NCI-H510A treated with DMSO at 0.1 percent for 48 hours (cell line): ENCODE results near the gene DUSP1.

Experiments
- DNase-seq: peaks from one replicate; lab custom pipeline; 2025; lab: John Stamatoyannopoulos, UW

The DUSP1 gene

DNA sequence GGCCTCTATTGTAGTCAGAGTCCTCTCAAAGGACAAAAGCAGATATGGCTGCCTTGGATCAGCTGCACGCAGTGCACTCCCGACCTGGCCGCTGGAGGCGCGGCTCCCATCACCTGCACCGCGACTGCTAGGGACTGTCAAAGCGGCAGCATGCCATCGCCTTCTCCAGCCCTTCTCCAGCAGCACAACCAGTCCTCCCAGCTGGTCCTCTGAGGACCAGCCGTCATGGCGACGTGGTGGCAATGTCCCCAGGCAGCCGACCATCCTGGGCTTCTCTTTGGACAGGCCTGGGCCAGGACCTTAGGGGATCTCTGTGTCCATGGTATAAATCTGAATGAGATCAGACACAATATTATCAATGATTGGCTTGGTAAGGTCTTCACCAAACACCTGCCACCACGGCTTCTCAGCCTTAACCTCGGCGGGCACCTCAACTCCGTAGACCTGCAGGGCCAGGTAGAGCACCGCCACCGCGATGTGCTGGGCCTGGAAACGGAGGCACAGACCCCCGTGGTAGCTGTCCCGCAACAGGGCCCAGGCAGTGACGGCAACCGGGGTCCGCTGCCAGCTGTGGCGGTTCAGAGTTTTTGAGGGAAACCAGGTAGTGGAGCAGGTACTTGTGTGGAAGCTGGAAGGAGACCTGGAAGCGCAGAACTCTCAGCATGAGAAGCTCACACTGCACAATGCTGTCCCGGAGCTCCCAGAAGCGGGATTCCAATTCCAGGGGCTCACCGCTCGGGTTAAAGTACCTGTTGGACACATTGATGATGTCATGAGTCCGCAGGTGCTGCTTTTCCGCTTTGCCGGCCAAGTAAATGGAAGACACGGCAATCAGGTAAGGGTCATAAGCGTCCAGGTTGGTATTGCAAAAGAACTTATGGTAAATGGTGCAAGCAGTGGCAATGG, 8.5 kb downstream of the DUSP1 start:
- DNase-seq: peak; percentile 50

DNA sequence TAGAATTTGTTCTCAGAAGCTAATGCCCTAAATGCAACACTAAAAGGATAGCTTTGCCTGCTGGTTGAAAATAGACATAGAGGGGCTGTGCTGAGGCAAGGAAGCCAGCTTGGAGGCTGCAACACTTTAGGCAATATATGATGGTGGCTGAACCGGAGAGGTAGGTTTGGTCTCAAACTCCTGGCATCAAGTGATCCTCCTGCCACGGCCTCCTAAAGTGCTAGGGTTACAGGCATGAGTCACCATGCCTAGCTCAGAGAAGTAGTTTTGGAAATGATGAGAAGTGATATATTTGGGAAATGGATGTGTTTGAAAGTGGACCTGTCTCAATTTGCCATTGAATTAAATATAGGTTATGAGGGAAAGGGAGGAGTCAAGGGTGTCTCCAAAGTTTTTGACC, 10.0 kb downstream of the DUSP1 start:
- no peak for DNase-seq

DNA sequence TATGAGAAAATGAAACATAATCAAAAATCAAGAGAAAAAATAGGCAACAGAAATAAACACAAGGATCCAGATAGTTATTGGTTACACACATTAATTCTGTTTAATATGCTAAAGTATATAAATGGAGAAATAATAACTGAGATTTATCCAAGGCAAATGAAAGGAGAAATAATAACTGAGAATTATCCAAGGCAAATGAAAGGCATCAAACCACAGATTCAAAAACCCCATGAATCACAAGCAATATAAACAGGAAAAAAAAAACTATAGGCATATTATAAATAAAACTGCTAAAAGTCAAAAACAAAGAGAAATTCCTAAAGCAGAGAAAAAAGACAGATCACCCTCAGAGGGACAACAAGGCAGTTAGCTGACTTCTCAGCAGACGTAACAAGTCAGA, 10.9 kb downstream of the DUSP1 start:
- DNase-seq: no peak

DNA sequence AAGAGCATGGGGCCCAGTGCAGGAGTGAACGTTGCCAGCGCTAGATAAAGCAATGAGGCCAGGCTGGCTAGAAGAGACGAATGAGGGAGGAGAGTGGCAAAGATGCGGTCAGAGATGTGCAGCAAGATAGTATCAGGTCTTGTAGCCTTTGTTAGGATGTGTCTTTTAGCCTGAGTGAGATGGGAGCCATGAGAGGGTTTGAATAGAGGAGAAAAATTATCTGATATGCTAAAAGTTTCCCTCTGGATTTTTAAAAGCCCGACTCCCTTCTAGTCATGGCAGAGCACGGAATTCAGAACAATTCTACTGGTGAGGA, 12.2 kb downstream of the DUSP1 start:
- no peak for DNase-seq

DNA sequence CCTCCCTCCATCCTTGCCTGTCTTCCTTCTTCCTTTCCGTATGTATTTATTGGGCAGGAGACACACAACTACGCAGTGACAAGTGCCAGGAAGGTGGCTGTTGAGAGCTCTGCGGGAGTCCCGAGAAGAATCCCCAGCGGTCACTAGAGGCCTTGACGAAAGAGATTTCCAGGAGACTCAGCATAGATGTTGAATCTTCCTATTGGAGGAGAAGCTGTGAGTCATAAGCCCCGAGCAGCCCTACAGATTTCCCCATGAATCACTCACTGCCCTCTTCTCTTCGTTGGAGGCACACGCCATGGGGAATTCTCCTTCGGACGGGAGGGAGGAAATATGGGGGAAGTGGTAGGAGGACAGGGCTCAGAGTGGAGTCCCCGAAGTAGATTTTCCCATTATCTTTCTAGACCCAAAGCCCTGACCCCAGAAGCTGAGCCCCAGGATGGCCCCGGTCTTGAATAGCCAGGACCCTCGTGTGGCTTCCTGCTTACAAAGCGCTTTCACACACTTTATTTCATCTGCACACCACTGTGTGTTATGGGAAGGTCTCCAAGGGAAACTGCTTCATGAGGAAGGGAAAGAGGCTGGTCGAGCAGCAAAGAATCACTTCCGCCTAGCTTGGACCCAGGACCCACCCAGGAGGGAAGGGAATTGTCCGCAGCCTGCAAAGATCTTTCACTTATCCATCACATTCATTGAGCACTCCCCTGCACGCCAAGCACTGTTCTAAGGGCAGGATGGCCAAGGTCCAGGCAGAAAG, 12.7 kb downstream of the DUSP1 start:
- DNase-seq: no peak

DNA sequence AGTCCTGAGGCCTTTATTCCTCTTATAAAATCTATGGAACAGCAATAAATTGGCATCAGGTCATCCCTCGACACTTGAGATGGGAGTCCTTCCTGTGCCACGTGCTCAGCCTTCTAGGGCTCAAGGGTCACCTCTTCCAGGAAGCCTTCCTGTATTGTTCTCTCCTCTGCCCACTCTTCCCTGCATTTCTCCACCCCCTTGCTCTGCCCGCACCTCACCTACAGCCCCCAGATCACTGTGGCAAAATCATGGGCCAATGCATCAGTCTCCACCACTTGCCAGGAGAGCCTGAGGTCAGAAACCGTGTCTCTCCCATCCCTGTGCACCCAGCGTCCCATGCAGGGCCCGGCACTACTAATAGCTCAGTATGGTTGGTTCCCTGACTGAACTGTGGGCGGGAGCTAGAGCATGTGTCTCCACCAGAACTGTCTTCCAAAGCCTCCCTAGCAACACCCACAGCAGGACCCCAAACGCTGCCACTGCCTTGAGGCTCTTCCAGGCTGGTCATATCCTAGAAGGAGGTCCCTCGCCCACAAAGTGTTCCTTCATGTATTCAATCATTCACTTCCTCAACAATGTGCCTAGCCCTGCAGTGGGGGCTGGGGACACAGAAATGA, 13.5 kb downstream of the DUSP1 start:
- no peak for DNase-seq

DNA sequence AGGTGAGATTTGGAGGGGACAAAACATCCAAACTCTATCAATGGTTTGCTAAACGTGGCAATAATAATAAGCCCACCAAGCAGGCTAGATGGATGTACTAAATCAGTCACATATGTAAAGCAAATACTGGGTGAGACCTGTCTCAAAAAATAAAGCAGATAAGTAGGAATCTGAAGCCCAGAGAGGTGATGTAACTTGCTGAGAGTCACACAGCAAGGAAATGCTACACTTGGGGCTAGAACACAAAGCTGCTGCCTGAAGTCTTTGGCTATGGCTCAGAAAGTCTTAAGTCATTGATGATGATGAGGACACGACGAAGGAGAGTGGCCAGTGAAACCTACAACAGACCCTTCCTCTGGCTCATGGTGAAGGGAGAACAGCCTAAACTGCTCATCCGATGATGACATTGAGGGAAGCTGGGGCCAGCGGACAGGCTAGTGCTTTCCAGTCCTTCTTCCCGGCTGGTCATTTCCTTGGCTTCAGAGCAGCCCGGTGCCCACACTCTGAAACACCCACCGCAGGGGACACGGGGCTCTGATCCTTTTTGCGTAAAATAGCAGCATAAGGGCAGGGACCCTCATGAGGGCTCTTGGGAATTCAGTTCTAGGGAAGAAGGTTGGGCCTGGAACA, 14.1 kb downstream of the DUSP1 start:
- no peak for DNase-seq

DNA sequence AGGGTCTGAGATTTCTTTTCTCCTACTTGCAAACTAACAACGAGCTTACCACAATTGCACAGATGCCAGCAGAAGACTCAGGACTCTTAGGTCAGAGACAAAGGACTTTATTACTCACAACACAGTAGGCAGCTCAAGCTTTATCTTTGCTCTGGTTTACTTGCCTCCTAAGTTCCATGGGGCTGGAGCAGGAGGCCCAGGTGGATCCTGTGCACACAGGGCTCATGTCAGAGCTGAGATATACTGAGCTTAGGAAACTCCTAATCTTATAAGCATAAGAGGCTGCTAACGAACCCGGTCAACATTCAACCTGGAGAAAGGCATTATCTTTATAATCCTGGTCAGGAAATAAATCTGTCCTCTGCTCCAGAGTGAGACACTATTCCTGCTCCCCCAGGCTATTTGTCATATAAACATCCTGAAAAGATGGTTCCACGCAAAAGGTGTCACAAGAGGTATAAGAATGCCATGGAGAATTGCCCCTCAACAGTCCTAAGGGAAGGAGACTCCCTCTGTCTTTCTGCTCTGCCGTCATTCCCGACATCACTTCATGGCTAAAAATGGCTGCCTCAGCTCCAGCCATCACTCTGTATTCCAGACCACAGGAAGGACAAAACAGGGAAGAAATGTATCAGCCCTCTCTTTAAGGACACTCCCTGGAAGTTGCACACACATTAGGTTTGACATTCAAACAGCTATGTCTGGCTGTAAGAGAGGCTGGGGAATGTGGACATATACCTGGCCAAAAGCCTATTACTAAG, 16.2 kb downstream of the DUSP1 start:
- DNase-seq: no peak

DNA sequence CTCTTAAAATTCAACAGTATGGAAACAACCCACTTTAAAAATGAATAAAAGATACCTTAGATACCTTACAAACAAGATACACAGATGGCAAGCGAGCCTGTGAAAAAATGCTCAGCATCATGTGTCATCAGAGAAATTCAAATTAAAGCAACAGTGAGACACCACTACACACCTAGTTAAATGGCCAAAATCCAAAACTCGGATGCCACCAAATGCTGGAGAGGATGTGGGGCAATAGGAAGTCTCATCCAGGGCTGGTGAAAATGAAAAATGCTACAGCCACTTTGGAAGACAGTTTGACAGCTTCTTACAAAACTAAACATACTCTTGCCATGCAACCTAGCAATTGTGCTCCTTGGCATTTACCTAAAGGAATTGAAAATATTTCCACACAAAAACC, 17.9 kb downstream of the DUSP1 start:
- DNase-seq: no peak

DNA sequence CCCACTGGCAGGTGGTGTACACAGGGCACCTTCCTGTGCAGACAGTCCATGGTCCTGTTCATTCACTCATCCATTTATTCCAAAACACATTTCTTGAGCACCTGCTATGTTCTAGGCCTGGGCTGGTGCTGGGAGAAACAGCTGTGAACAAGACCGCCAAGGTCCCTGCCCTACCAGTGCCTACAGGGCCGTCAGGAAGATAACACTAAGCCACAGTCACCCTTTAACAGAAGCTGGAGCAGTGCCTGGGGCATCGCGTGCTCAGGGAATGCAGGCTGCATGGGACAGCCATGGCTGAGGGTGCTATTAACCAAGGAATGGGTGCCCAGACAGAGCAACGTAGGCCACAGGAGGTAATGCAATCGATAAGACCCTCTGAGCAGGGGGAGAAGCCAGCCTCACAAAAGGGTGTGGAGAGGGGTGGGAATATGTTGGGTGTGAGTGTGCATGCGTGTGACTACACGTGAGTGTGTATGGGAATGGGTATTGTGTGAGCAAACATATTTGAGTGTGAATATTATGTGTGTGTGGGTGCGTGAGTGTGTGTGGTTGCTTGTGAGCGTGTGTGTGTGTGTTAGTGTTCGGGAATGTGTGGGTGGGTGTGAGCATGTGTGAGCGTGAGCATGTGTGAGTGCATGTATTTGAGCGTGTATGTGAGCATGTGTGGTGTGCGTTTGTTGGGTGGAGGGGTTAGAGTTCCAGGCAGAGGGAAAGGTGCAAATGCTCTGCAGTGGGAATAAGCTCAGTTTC, 19.1 kb downstream of the DUSP1 start:
- no peak for DNase-seq

DNA sequence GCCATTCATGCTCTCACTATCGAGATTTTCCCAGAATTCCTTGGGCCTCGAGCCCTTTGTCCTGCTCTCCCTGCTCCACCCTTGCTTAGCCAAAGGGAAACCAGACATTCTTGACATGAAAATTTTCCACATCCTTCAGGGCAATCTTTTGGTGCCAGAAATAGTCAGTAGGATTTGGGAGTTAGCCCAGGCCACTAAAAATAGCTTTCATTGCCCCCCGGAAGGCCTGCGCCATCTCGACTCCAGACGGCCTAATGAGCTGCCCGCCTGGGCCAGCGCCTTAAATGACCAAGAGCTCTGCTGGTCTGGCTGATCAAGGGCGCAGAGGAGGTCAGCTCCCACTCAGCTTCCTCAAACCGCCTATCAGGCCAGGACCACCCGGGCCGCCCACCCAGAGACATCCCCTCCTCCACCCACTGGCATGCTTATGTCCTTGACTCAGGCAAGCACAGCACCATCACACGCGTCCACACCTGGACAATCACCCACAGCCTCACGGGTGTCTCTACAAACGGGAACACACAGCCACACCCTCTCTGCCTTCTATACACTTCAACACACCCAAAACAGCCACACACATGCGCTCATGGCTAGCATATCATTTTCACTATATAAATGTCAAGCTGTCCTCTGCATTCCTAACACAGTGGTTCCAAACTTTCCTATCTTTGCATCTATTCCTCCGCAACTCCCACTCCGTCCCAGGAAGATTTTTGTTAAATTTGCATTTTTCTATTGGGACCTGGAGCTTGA, 20.9 kb downstream of the DUSP1 start:
- DNase-seq: no peak

DNA sequence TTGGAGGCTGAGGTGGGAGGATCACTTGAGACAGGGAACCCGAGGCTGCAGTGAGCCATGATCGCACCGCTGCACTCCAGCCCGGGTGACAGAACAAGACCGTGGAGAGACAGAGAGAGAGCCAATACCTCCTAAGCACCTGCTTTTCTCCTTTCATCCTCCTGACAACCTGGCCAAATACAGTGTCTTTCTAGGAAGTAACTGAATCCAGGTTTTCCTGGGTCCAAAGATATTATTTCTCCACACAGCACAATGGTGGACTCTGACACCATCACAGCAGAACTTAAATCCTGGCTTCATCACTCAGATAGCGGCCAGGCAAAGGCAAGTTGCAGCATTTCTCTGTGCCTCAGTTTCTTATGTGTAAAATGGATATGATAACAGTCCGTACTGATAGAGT, 21.9 kb downstream of the DUSP1 start:
- DNase-seq: no peak

DNA sequence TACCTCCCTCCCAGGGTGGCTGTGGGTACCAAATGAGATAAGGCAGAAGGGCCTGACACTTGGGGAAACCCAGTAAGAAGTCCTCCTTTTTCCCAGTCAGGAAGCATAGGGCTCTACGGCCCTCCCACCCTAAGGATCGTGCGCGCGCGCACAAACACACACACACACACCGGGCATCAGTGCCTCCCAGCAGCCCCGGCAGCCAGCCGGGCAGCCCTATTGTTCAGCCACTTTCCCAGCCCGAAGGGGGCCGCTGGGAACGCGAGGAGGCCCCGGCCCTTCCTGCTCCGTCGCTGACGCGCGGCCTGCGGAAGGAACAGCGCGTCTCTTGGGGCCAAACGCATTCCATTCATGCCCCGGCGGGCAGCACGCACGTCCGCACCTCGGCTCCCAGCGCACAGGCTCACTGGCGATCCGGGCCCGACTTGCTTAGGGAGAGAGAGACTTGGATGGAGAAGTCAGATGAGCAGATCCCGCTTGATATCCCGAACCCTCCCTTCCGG, 22.6 kb downstream of the DUSP1 start:
- DNase-seq: no peak

DNA sequence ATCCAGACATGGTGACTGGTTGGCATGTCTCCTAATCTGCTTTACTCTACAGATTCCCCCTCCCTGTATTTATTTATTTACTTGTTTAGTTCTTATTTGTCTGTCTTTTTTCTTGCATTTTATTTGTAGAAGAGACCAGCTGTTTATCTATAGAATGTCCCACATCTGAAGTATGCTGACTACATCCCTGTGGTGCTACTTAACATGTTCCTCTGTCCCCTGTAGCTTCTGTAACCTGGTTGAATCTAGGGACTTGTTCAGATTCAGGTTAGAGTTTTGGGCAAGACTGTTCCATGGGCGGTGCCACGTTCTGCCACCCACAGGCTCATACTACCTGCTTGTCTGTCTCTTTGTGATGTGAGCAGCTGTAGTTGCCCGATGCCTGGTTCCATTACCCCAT, 23.5 kb downstream of the DUSP1 start:
- DNase-seq: no peak

DNA sequence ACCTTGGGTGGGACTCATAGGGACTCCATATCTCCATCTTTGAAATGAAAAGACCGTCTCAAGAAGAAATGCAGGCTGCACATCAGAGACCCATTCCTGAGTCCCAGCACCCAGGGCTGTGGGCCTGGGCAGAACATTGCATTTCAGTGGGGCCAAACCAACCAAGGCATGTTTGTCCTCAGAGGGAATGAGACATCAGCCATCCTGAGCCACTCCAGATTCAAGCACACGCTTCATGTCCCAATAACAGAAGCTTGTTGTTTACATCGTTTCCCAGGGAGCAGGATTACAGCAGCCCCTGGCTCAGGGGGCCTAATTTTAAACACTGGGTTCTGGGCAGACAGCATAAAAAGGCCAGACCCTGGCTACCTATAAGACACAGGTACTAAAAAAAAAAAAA, 24.3 kb downstream of the DUSP1 start:
- DNase-seq: no peak

DNA sequence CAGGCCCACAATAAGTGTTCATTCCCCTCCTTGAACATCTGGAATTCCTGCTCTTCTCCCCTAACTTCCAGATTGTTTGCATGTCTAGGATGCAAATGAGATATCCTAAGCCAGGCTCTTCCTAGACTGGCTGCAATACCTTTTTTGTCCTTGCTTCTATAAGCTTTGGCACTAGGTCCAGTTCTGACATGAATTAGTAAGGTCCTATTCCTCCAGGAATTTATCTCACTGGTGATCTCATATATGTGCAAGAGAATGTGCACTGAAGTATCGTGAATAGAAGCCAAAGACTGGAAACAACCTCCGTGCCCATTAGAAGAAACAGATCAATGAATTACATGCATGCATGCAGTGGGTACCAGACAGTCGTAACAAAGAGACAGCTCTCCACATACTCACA, 25.2 kb downstream of the DUSP1 start:
- DNase-seq: no peak

DNA sequence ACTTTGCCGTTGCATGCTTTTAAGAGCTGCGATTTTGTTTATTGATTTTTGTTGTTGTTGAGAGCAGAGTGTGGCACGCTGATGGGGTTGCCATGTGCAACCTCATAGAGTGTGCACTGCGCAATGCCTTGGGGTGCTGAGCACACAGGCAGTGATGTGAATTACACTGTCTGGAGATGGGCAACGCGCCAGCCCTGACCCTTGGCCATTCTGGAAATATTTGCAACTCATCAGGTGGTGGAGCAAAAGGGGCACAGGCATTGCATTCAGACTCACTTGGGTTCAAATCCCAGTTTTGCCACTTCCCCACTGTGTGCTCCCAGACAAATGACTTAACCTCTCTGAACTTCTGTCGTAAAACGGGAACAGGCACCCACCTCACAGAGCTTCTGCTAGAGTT, 25.6 kb downstream of the DUSP1 start:
- DNase-seq: no peak

DNA sequence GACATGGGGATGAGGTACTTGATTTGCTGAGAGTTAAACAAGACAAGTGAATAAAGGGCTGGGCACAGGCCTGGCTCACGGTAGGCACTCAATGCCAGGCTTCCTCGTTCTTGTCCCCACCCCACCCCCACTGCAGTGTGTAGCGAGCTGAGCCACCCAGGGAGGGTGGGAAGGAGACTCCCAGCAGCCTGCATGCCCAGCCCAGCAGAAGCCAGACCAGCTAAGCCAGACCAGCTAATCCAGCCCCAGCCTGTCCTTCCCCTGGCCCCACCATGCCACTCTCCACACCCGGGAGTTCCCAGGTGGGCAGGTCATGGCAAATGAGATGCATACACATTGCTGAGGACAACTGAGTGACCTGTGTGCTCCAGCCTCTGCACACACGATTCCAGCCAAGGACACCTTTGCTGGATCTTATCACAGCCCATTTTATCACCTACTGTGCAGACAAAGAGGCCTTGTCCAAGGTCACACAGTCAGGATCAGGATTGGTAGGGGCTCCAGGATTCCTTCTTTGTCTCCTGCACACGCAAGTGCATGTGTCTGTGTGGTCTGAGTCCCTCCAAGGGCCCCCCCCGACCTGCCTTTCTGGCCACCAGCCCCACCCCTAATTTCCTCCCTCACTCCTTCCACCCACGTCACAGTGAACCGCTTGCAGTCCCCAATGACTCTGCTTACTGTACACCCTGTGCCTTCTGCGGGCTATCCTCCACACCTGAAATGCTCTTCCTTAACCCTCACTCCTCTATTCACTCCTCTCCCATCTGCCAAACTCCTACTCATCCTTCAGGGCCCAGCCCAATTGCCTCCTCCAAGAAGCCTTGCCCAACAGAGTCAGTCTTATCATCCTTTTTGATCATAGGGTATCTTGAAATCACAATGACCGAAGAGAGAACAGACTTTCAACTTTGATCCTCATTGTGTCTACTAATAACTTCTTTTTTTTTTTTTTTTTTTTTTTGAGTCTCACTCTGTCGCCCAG, 26.6 kb downstream of the DUSP1 start:
- no peak for DNase-seq
